GM10266 (cell line): ENCODE data around the gene FBXO5.
A peak's percentile ranks its signal among the peaks of the same experiment; 100 is the strongest.
"Not testable (repeated sequence)": the region's sequence is repeated elsewhere in the genome, so short reads cannot be mapped to it uniquely, and the experiment has no call there.

Experiments used
- DNase-seq: peaks from one replicate; pipeline ENCODE4 v3.0.0; 2012; ENCODE audit errors: extremely low spot score
- CTCF ChIP-seq: IDR thresholded peaks from 2 replicates; pipeline ENCODE4 v1.5.1; 2012; ENCODE audit warnings: mild to moderate bottlenecking, low read depth; ENCODE audit not compliant: control insufficient read depth, insufficient read depth; ENCODE audit errors: missing control alignments

Gene FBXO5

GRCh38 chr6:153002613-153003365 is 19.9 kb upstream of the FBXO5 start, which contains the start of gene MTRF1L:
MTRF1L (minus strand) TSS chr6:153002709; CDS start chr6:153002685, 24 bp downstream.
- DNase-seq: peak; percentile 91
- TF ChIP-seq CTCF: no peak

GRCh38 chr6:153001767-153002612 is 19.1 kb upstream of the FBXO5 start:
- TF ChIP-seq CTCF: no peak
- peak; percentile 13 for DNase-seq

GRCh38 chr6:153000790-153001189 is 17.9 kb upstream of the FBXO5 start:
- not testable (repeated sequence) for DNase-seq

- no peak for DNase-seq
- TF ChIP-seq CTCF: no peak
Measured at GRCh38 chr6:153000243-153000642, 17.4 kb upstream of the FBXO5 start.

- not testable (repeated sequence) for DNase-seq
Measured at GRCh38 chr6:152999538-152999937, 16.7 kb upstream of the FBXO5 start.

- no peak for TF ChIP-seq CTCF
Measured at GRCh38 chr6:152993847-152994246, 11.0 kb upstream of the FBXO5 start.

GRCh38 chr6:152993431-152993830 is 10.6 kb upstream of the FBXO5 start:
- peak; percentile 7 for TF ChIP-seq CTCF
- no peak for DNase-seq

More at GRCh38 chr6:152993847-152994246, 11.0 kb upstream of the FBXO5 start:
- DNase-seq: no peak

GRCh38 chr6:152986978-152987377 is 4.1 kb upstream of the FBXO5 start:
- no peak for TF ChIP-seq CTCF
- no peak for DNase-seq

GRCh38 chr6:152985300-152985699 is 2.5 kb upstream of the FBXO5 start:
- not testable (repeated sequence) for DNase-seq
